ENCODE results near the gene NEK3. TPM values are rescaled to one million over a fixed set of nuclear protein-coding genes. Genes with fewer than 3 reads are reported as not detected.

The NEK3 gene
- total and polyA plus RNA-seq, 4 donors, result 3.0 to 4.4 (median 3.9) TPM

DNA sequence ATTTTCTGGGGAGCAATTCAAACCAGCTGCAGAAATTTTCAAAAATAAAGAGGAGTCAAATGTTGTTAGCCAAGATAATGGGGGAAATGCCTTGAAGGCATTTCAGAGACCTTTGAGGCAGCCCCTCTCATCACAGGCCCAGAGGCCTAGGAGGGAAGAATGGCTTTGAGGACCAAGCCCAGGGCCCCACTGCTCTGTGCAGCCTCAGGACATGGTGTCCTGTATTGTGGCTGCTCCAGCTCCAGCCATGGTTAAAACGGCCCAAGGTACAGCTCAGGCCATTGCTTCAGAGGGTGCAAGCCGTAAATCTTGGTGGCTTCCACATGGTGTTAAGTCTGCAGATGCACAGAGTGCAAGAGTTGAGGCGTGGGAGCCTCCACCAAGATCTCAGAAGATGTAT is 62.6 kb downstream of the NEK3 start (continued):
- no peak for TF ChIP-seq RAD21 (IDR thresholded peaks at IDR 0.05)
- TF ChIP-seq JUND (IDR thresholded peaks at IDR 0.05), result no peak
- no peak for TF ChIP-seq CTCF (IDR thresholded peaks at IDR 0.05; ENCODE audit: low read depth, low read length, missing input control)

- TF ChIP-seq ATF3 (IDR thresholded peaks at IDR 0.05) (no peak), TAF1 (conservative IDR thresholded peaks at IDR 0.05) (no peak), RXRA (IDR thresholded peaks at IDR 0.05) (no peak), CTCF (IDR thresholded peaks at IDR 0.05; ENCODE audit: low read depth, low read length, missing input control) (no peak), RAD21 (IDR thresholded peaks at IDR 0.05) (no peak), MAX (IDR thresholded peaks at IDR 0.05) (no peak), JUND (IDR thresholded peaks at IDR 0.05) (no peak), REST (IDR thresholded peaks at IDR 0.05) (no peak), YY1 (IDR thresholded peaks at IDR 0.05) (no peak), HNF4A (conservative IDR thresholded peaks at IDR 0.05) (no peak), SP1 (IDR thresholded peaks at IDR 0.05) (no peak), NR2F2 (IDR thresholded peaks at IDR 0.05) (no peak), FOXA2 (IDR thresholded peaks at IDR 0.05) (no peak), GABPA (IDR thresholded peaks at IDR 0.05 in 1 of 2, conservative IDR thresholded peaks at IDR 0.05 in 1 of 2) (no peak), HNF4G (IDR thresholded peaks at IDR 0.05) (no peak), EGR1 (IDR thresholded peaks at IDR 0.05; ENCODE audit: low read depth in 2 of 2) (no peak), FOXA1 (IDR thresholded peaks at IDR 0.05) (no peak)
- TF ChIP-seq, protein P1, sequence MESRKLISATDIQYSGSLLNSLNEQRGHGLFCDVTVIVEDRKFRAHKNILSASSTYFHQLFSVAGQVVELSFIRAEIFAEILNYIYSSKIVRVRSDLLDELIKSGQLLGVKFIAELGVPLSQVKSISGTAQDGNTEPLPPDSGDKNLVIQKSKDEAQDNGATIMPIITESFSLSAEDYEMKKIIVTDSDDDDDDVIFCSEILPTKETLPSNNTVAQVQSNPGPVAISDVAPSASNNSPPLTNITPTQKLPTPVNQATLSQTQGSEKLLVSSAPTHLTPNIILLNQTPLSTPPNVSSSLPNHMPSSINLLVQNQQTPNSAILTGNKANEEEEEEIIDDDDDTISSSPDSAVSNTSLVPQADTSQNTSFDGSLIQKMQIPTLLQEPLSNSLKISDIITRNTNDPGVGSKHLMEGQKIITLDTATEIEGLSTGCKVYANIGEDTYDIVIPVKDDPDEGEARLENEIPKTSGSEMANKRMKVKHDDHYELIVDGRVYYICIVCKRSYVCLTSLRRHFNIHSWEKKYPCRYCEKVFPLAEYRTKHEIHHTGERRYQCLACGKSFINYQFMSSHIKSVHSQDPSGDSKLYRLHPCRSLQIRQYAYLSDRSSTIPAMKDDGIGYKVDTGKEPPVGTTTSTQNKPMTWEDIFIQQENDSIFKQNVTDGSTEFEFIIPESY (IDR thresholded peaks at IDR 0.05), result no peak
- Histone ChIP-seq H3K4me1 (ENCODE audit: control insufficient read depth in 4 of 4, insufficient read depth in 4 of 4, low read length in 3 of 4) (peaks cover 0 to 1% (median 0%) of the 10 kb centered on the region in 4 donors), H3K36me3 (ENCODE audit: control insufficient read depth in 4 of 4, insufficient read depth in 3 of 4, low read depth in 1 of 4, low read length in 3 of 4) (no peaks in the 10 kb centered on the region), H3K9ac (ENCODE audit: low read depth in 1 of 2, low read length in 2 of 2) (no peak overlapping the region), H3K4me3 (ENCODE audit: low read depth in 1 of 3, low read length in 3 of 3) (no peak overlapping the region), H3K27me3 (ENCODE audit: control insufficient read depth in 4 of 4, insufficient read depth in 4 of 4, low read length in 3 of 4) (no peaks in the 10 kb centered on the region), H3K27ac (ENCODE audit: low read depth in 1 of 2, low read length in 2 of 2) (no peak overlapping the region), H3K9me3 (ENCODE audit: control insufficient read depth in 4 of 4, low read length in 3 of 4) (no peaks in the 10 kb centered on the region)
- 96% methylated on average over 2 of the region's 2 CpGs for WGBS
- no peak for DNase-seq (ENCODE audit: low spot score)
These were observed 63.3 kb downstream of the NEK3 start for GRCh38 chr13:52096062-52096461.
